Activated T-cell treated with anti-CD3 and anti-CD28 coated beads, Interleukin-2, amount 50 U/mL, for 72 hours (primary cell): ENCODE data around the gene C11orf52. TPM values are rescaled to one million over a fixed set of nuclear protein-coding genes. Genes with fewer than 3 reads are reported as not detected.
"Not testable (repeated sequence)": the region's sequence is repeated elsewhere in the genome, so short reads cannot be mapped to it uniquely, and the experiment has no call there.

Source experiments
- ATAC-seq, 2 donors: fragments of 150-1000 bp; cut with Tn5 transposase; replicated peaks in 1 of 2; 2 replicates each; pipeline ENCODE4 v1.10.0; 2021; ENCODE audit warnings: moderate library complexity in 2 of 2, mild to moderate bottlenecking in 1 of 2
- DNase-seq, 2 donors: peaks; one replicate each; pipeline ENCODE4 v3.0.0; 2021 to 2022; ENCODE audit warnings: mixed read lengths in 1 of 2
- H3K27ac Mint-ChIP-seq: one replicate; pipeline ENCODE4 v1.8.0; 2022; ENCODE audit warnings: mild to moderate bottlenecking, moderate library complexity, mixed read lengths
- H3K27me3 Mint-ChIP-seq: one replicate; pipeline ENCODE4 v1.8.0; 2022; ENCODE audit warnings: low read depth, mixed read lengths
- H3K36me3 Mint-ChIP-seq, 2 donors: one replicate each; pipeline ENCODE4 v1.8.0; 2022; ENCODE audit warnings: mixed read lengths in 2 of 2, mild to moderate bottlenecking in 1 of 2; ENCODE audit not compliant: insufficient read depth in 2 of 2
- H3K4me1 Mint-ChIP-seq: one replicate; pipeline ENCODE4 v1.8.0; 2022; ENCODE audit warnings: low read depth, mixed read lengths
- H3K4me3 Mint-ChIP-seq, 2 donors: one replicate each; pipeline ENCODE4 v1.8.0; 2022; ENCODE audit warnings: mild to moderate bottlenecking in 2 of 2, mixed read lengths in 2 of 2, moderate library complexity in 2 of 2
- H3K9me3 Mint-ChIP-seq, 2 donors: one replicate each; pipeline ENCODE4 v1.8.0; 2022; ENCODE audit warnings: mixed read lengths in 2 of 2
- total RNA-seq, 2 donors: library from RNA; stranded (reverse); gene quantifications; one replicate each; pipeline ENCODE4 v1.2.3, GENCODE V29; 2022

C11orf52 gene
- total RNA-seq, 2 donors from 2014 or later, result not detected

- H3K27ac Mint-ChIP-seq, result no peak overlapping the region
- H3K36me3 Mint-ChIP-seq, result no peaks in the 10 kb centered on the region
- H3K9me3 Mint-ChIP-seq, result no peaks in the 10 kb centered on the region
- ATAC-seq (no peak), DNase-seq (no peak)
- peaks cover 21% of the 10 kb centered on the region for H3K27me3 Mint-ChIP-seq
- H3K4me1 Mint-ChIP-seq, result peaks cover 4% of the 10 kb centered on the region
- no peak overlapping the region for H3K4me3 Mint-ChIP-seq
Observed at GRCh38 chr11:111920908-111921307, 2.2 kb downstream of the C11orf52 start.

DNA sequence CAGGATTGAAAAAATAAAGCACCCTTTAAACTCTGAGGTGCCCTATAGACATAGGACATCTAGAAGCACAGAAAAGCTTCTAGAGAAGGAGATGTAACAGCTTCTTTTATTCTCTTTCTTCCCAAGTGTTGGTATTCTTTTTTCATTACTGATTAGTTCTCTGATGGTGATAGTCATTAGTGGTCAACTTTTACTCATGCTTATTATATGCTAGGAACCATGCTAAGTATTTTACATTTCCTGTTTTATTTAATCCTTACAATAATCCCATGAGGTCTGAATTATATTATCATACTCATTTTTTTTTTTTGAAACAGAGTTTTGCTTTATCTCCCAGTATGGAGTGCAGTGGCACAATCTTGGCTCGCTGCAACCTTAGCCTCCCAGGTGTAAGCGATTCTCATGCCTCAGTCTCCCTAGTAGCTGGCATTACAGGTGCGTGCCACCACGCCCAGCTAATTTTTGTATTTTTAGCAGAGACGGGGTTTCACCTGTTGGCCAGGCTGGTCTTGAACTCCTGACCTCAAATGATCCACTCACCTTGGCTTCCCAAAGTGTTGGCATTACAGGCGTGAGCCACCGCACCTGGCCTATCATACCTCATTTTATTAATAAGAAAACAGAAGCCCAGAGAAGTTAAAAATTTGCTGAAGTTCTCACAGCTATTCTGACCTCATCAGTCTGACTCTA, 3.0 kb downstream of the C11orf52 start:
- H3K9me3 Mint-ChIP-seq, result no peaks in the 10 kb centered on the region
- no peak overlapping the region for H3K27ac Mint-ChIP-seq
- H3K36me3 Mint-ChIP-seq, result no peaks in the 10 kb centered on the region
- no peak for DNase-seq
- no peak overlapping the region for H3K4me3 Mint-ChIP-seq
- H3K27me3 Mint-ChIP-seq, result peaks cover 13% of the 10 kb centered on the region
- H3K4me1 Mint-ChIP-seq, result peaks cover 5% of the 10 kb centered on the region
- no peak for ATAC-seq

DNA sequence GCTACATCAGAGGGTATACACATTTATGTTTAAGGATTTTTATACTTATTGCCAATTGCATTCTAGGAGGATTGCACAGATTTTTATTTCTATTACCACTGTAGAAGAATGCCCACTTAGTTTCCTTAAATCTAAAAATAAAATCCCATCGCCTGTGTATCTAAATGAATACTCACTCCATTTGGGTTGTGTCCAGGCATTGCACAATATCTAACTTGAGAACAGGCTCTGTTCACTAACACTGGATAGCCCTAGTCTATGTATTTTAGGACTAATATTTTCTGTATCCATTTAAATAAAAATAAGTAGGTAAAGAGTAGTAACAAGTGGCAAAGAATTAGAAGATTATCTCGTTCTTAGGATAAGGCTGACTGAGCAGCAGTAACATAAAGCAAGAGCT, 4.1 kb downstream of the C11orf52 start:
- Mint-ChIP-seq H3K27ac (no peak overlapping the region), H3K9me3 (no peaks in the 10 kb centered on the region), H3K27me3 (peaks cover 6% of the 10 kb centered on the region), H3K36me3 (no peaks in the 10 kb centered on the region), H3K4me1 (peaks cover 13% of the 10 kb centered on the region), H3K4me3 (no peak overlapping the region)
- ATAC-seq (no peak), DNase-seq (no peak)

DNA sequence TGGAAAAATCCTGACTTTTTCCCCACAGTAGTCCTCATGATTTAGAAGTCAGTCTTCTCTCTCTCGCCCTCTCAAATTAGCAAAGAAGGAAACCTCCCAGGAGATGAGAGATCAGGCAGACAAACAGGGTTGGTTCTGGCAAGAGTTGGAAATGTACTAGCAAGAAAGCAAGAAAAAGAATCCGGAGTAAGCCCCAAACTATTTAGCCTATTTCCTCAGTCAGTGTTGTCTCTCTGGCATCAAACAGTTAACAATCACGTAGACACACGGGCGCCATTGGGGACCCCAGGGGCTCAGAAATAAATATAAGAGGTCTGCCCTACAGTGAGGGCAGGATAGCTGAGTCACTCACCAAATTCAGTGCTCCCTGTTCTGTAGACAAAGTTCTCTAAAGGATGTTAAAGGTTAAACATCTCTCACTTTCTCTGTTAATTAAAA, 4.7 kb downstream of the C11orf52 start:
- DNase-seq (no peak), ATAC-seq (no peak)
- H3K4me3 Mint-ChIP-seq, result no peak overlapping the region
- H3K27ac Mint-ChIP-seq, result no peak overlapping the region
- no peaks in the 10 kb centered on the region for H3K36me3 Mint-ChIP-seq
- H3K9me3 Mint-ChIP-seq, result no peaks in the 10 kb centered on the region
- peaks cover 6% of the 10 kb centered on the region for H3K27me3 Mint-ChIP-seq
- H3K4me1 Mint-ChIP-seq, result peaks cover 13% of the 10 kb centered on the region

DNA sequence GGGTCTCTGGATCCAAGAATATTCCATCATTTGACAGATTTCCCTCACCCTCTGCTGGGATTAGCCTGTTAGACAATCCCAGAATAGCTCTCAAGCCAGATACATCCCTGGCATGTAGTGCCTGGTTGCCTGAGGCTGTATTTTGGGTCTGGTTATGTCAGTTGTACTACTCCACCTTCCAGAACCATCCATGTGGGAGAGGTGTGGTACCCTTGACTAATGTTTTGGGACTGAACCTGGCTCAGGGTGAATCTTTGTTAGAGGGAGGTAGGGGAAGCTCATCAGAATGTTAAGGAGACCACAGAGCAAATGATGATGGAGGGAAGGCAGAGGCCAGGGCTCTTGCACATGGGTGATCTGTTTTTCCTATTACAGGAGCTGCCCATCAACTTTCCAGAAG, 5.2 kb downstream of the C11orf52 start:
- no peak overlapping the region for H3K27ac Mint-ChIP-seq
- H3K4me1 Mint-ChIP-seq, result peaks cover 13% of the 10 kb centered on the region
- no peaks in the 10 kb centered on the region for H3K36me3 Mint-ChIP-seq
- ATAC-seq (no peak), DNase-seq (no peak)
- H3K4me3 Mint-ChIP-seq, result no peak overlapping the region
- H3K27me3 Mint-ChIP-seq, result peaks cover 6% of the 10 kb centered on the region
- no peaks in the 10 kb centered on the region for H3K9me3 Mint-ChIP-seq

DNA sequence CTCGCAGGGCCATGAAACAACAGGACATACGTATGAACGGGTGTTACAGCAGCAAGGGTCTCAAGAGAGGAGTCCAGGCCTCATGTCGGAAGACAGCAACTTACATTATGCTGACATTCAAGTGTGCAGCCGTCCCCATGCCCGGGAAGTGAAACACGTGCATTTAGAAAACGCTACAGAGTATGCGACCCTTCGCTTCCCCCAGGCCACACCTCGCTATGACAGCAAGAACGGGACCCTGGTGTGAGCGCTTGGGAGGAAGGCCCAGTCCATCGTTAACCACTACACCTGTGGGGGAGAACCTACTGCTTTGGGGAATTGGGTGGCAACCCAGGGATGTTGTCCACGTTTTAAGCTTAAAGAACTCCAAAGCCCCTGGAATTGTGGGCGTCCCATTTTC, 7.2 kb downstream of the C11orf52 start:
- Mint-ChIP-seq H3K9me3 (no peaks in the 10 kb centered on the region), H3K27ac (no peak overlapping the region), H3K4me3 (peak overlapping the region; percentile 91), H3K4me1 (peaks cover 13% of the 10 kb centered on the region), H3K27me3 (peaks cover 6% of the 10 kb centered on the region), H3K36me3 (no peaks in the 10 kb centered on the region)
- ATAC-seq (no peak), DNase-seq (no peak)

DNA sequence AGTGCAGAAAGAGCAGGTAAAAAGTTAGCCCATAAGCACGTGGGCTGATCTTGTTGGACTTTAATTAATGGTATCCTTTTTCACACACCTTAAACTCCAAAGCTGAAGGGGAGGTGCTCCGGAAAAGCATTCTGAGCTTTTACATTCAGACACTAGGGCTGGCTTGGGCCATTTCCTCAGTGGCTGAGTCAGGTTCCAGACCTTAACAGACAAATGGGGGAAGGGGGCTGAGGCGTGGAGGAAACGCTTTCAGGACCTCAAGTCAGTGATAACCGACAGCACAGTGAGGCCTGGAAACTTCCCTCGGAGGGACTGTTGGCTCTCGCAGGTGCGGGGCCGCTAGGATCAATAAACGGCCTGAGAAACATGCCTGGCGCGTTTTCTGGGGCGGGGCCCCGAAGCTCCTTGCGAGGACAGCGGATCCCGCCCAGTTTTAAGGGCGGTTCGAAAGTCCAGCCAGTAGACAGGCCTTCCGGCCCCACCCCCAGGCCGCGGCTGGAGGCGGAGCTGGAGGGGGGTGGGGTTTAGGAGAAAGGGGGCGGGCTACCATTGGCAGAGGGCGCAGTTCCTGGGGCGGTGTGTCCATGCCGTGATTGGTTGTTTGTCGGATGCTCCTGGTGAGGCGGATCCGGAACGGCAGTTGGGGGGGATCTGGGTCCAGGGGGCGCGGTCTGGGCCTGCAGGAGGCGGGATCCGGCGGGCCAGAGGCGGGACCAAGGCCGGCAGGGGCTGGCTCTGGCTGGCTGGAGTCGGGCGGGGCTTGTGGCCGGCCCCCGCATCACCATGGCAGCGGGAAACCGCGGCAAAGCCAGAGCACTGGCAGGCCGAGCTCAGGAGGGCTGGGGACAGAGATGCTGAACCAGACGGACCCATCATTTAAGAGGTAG, 8.0 kb downstream of the C11orf52 start:
- DNase-seq (peak; percentile 96 to 98), ATAC-seq (peak; percentile 93)
- no peaks in the 10 kb centered on the region for H3K9me3 Mint-ChIP-seq
- H3K4me3 Mint-ChIP-seq, result peak overlapping the region; percentile 91
- peak overlapping the region; percentile 75 for H3K27ac Mint-ChIP-seq
- H3K27me3 Mint-ChIP-seq, result peaks cover 3% of the 10 kb centered on the region
- H3K36me3 Mint-ChIP-seq, result no peaks in the 10 kb centered on the region
- H3K4me1 Mint-ChIP-seq, result peaks cover 13% of the 10 kb centered on the region

- no peak overlapping the region for H3K27ac Mint-ChIP-seq
- H3K4me1 Mint-ChIP-seq, result peaks cover 42% of the 10 kb centered on the region
- no peak overlapping the region for H3K4me3 Mint-ChIP-seq
- H3K27me3 Mint-ChIP-seq, result no peaks in the 10 kb centered on the region
- ATAC-seq, result no peak
- no peak for DNase-seq
- H3K36me3 Mint-ChIP-seq, result no peaks in the 10 kb centered on the region
- H3K9me3 Mint-ChIP-seq, result no peaks in the 10 kb centered on the region
Observed at GRCh38 chr11:111930472-111930871, 11.8 kb downstream of the C11orf52 start.

DNA sequence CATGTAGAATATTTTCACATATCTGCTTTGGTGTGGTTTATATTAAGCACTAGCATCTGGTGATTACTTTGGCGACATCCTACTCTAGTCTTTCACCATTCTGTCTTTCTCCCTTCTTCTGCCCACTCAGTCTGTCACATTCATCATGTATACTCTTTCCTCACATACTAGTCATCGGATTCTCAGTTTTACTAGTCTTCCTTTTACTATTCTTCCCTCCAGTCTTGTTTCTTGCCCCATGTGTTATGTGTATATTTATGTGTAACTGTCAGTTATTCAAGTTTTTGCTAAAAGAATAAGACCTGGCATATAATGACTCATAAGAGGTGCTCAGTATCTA, 13.9 kb downstream of the C11orf52 start:
- Mint-ChIP-seq H3K27ac (peak overlapping the region; percentile 11), H3K4me3 (peak overlapping the region; percentile 29 to 53), H3K9me3 (no peaks in the 10 kb centered on the region), H3K27me3 (no peaks in the 10 kb centered on the region), H3K36me3 (peaks cover 0 to 4% of the 10 kb centered on the region in 2 donors), H3K4me1 (peaks cover 46% of the 10 kb centered on the region)
- DNase-seq (peak in 1 of 2 donors; percentile 23), ATAC-seq (peak; percentile 77 to 79)

GRCh38 chr11:111933176-111933575, 14.5 kb downstream of the C11orf52 start:
- not testable (repeated sequence) for ATAC-seq, H3K27ac Mint-ChIP-seq, H3K9me3 Mint-ChIP-seq, H3K4me3 Mint-ChIP-seq, H3K27me3 Mint-ChIP-seq, DNase-seq, H3K36me3 Mint-ChIP-seq
- H3K4me1 Mint-ChIP-seq, result peaks cover 50% of the 10 kb centered on the region

DNA sequence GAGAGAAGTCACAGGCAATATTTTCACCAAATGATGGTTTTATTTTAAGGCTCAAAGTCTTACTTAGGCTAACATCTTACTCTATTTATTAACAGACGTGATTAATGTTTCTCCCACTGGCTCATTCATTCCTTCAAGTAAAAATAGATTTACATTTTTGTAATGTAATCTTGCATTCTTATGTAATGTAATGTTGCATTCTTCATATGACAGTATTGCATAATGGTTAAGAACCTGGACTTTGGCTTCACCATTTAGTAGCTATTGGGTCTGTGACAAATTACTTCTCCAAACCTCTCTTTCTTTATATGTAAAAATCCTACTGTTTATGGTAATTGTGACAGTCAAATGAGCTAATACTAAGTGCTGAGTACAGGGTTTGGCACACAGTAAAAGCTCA, 15.2 kb downstream of the C11orf52 start:
- DNase-seq, result no peak
- no peaks in the 10 kb centered on the region for H3K9me3 Mint-ChIP-seq
- no peak overlapping the region for H3K4me3 Mint-ChIP-seq
- no peak for ATAC-seq
- H3K27me3 Mint-ChIP-seq, result no peaks in the 10 kb centered on the region
- H3K36me3 Mint-ChIP-seq, result peaks cover 2 to 4% of the 10 kb centered on the region in 2 donors
- H3K27ac Mint-ChIP-seq, result no peak overlapping the region
- peaks cover 57% of the 10 kb centered on the region for H3K4me1 Mint-ChIP-seq

DNA sequence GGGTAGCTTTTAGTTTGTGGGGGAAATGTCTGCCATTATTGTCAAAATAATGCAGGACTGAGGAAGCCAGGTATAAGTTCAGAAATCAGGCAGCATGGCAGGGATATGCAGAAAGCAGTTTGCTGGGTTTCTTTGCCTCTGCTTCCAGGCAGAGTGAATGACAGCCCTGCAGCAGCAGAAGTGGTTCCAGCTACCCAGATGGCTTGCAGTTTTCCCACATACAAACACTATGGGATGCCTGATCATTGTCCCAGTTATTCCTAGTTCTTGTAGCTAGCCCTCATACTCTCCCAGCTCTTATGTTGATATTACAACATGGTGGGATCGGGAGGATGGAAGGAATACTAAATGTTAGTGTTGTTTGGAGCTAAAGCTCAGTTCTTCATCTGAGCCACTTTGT, 15.6 kb downstream of the C11orf52 start:
- ATAC-seq, result no peak
- Mint-ChIP-seq H3K27ac (no peak overlapping the region), H3K4me3 (peak overlapping the region in 1 of 2 donors; percentile 7), H3K27me3 (no peaks in the 10 kb centered on the region), H3K36me3 (peaks cover 2 to 4% of the 10 kb centered on the region in 2 donors), H3K9me3 (no peaks in the 10 kb centered on the region), H3K4me1 (peaks cover 61% of the 10 kb centered on the region)
- DNase-seq, result no peak

DNA sequence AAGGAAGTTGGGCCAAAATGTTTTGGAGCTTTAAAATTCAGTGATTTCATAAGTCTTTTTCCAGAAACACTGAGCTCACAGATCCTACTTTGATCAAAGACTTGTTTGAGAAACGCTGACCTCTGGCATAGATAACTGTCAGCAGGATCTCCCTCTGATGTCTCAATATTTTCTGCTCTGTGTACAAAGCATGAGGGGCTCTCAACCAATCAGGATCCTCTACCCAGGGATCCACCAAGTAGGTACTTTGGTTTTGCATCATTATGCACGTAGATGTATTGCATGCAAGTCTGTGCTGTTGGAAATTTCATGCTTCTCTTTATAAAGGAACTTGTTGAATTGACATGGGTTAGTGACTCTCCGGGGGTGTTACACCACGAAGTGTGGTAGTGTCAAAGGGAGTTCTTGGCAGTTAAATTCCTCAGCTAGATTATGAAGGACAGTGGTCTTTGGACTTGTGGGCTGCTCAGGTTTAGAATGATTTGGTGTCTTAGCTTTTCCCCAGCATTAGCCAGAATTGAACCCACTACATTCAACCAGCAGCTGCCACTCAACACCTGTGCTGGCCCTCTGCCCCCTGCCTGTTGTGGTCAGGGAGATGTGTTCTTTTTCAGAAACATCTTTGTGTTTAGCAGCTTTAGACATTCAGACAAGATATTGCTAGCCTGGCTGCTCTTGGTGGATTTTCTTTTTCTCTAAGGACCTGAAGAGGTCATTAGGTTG, 16.8 kb downstream of the C11orf52 start:
- ATAC-seq (peak; percentile 13 to 22), DNase-seq (peak; percentile 10 to 21)
- Mint-ChIP-seq H3K9me3 (no peaks in the 10 kb centered on the region), H3K4me1 (peaks cover 73% of the 10 kb centered on the region), H3K36me3 (peaks cover 4 to 5% of the 10 kb centered on the region in 2 donors), H3K27ac (peak overlapping the region; percentile 77), H3K4me3 (peak overlapping the region; percentile 89 to 98), H3K27me3 (no peaks in the 10 kb centered on the region)
